Skin epidermis (tissue), 12 donors: ENCODE measurements around the gene HAUS1.

Source experiments
- H3K27ac ChIP-seq, 21 experiments: fragments of 200-600 bp; sonication (generic) in 11 of 21; one replicate each; pipeline ENCODE4 v1.5.0; 2020; ENCODE audit warnings: mild to moderate bottlenecking in 3 of 21, inconsistent platforms in 2 of 21, moderate library complexity in 2 of 21
- H3K4me3 ChIP-seq, 7 experiments: fragments of 200-600 bp; sonication (generic) in 2 of 7; one replicate each; pipeline ENCODE4 v1.5.0; 2020; ENCODE audit warnings: inconsistent platforms in 2 of 7, mild to moderate bottlenecking in 2 of 7, moderate library complexity in 1 of 7

Gene HAUS1

GRCh38 chr18:46174342-46175041 is 70.3 kb downstream of the HAUS1 start:
- Histone ChIP-seq H3K27ac (peak overlapping the region; percentile 73 to 98 (median 91)), H3K4me3 (peak overlapping the region; percentile 76 to 99 (median 87))

GRCh38 chr18:46176001-46176400 is 71.8 kb downstream of the HAUS1 start:
- Histone ChIP-seq H3K4me3 (no peak overlapping the region), H3K27ac (no peak overlapping the region)
